NCI-H1417 (cell line): Measurements from ENCODE around the gene NINJ2.

Experiments
- DNase-seq, 3 experiments: peaks; one replicate each; lab custom pipeline; 2025; lab: John Stamatoyannopoulos, UW

Gene NINJ2

GRCh38 chr12:613996-614395 is 49.2 kb downstream of the NINJ2 start:
- DNase-seq: no peak

- no peak for DNase-seq
Measured at GRCh38 chr12:612886-613285, 50.4 kb downstream of the NINJ2 start.

GRCh38 chr12:612293-612692 is 51.0 kb downstream of the NINJ2 start:
- DNase-seq: no peak

- no peak for DNase-seq
Measured at GRCh38 chr12:611721-612120, 51.5 kb downstream of the NINJ2 start.

- no peak for DNase-seq
Measured at GRCh38 chr12:608921-609320, 54.3 kb downstream of the NINJ2 start.

GRCh38 chr12:608413-608812 is 54.8 kb downstream of the NINJ2 start:
- DNase-seq: no peak

- DNase-seq: no peak
Measured at GRCh38 chr12:607541-608001, 55.7 kb downstream of the NINJ2 start.

GRCh38 chr12:604956-605355 is 58.3 kb downstream of the NINJ2 start:
- no peak for DNase-seq

GRCh38 chr12:602700-603068 is 60.6 kb downstream of the NINJ2 start:
- no peak for DNase-seq

GRCh38 chr12:601976-602699 is 61.1 kb downstream of the NINJ2 start:
- no peak for DNase-seq

GRCh38 chr12:599756-600155 is 63.5 kb downstream of the NINJ2 start:
- no peak for DNase-seq

- DNase-seq: peak in 2 of 3 experiments; percentile 26 to 55
Measured at GRCh38 chr12:597926-598568, 65.2 kb downstream of the NINJ2 start.

- DNase-seq: no peak
Measured at GRCh38 chr12:593396-594270, 69.6 kb downstream of the NINJ2 start.

GRCh38 chr12:592024-592505 is 71.2 kb downstream of the NINJ2 start:
- no peak for DNase-seq

- no peak for DNase-seq
Measured at GRCh38 chr12:591167-592023, 71.8 kb downstream of the NINJ2 start.

- DNase-seq: no peak
Measured at GRCh38 chr12:590206-590750, 73.0 kb downstream of the NINJ2 start.

- no peak for DNase-seq
Measured at GRCh38 chr12:588646-589045, 74.6 kb downstream of the NINJ2 start.

GRCh38 chr12:588024-588322 is 75.3 kb downstream of the NINJ2 start:
- DNase-seq: no peak

- DNase-seq: no peak
Measured at GRCh38 chr12:587132-588023, 75.9 kb downstream of the NINJ2 start.

- no peak for DNase-seq
Measured at GRCh38 chr12:586318-587071, 76.8 kb downstream of the NINJ2 start.
